Measurements from ENCODE around the gene DLEC1. TPM values are rescaled to one million over a fixed set of nuclear protein-coding genes. Genes with fewer than 3 reads are reported as not detected.

The DLEC1 gene
- total RNA-seq, 4 donors from 2014 or later: 0.19 to 2.1 (median 0.50) TPM

GRCh38 chr3:38009807-38010591 is 29.0 kb upstream of the DLEC1 start:
- no peak for DNase-seq (ENCODE audit: low spot score in 2 of 2)
- H3K36me3 ChIP-seq: peaks cover 76% of the 10 kb centered on the region
- no peak overlapping the region for H3K27ac ChIP-seq
- no peak for TF ChIP-seq EP300 (IDR thresholded peaks at IDR 0.05)
- no peak for TF ChIP-seq CTCF (IDR thresholded peaks at IDR 0.05)
- TF ChIP-seq POLR2A (IDR thresholded peaks at IDR 0.05): no peak
- no peak for TF ChIP-seq POLR2AphosphoS5 (IDR thresholded peaks at IDR 0.05)
- 92% methylated on average over 14 of the region's 27 CpGs for WGBS
- peaks cover 11% of the 10 kb centered on the region for H3K4me1 ChIP-seq
- H3K4me3 ChIP-seq: no peak overlapping the region
- H3K27me3 ChIP-seq: no peaks in the 10 kb centered on the region
- H3K9me3 ChIP-seq: no peaks in the 10 kb centered on the region

- TF ChIP-seq POLR2A (IDR thresholded peaks at IDR 0.05) (no peak), EP300 (IDR thresholded peaks at IDR 0.05) (no peak), POLR2AphosphoS5 (IDR thresholded peaks at IDR 0.05) (no peak), CTCF (IDR thresholded peaks at IDR 0.05) (no peak)
- no peaks in the 10 kb centered on the region for H3K27me3 ChIP-seq
- H3K27ac ChIP-seq: no peak overlapping the region
- DNase-seq (ENCODE audit: low spot score in 2 of 2): no peak
- H3K4me3 ChIP-seq: no peak overlapping the region
- H3K36me3 ChIP-seq: peaks cover 81% of the 10 kb centered on the region
- peaks cover under 1% of the 10 kb centered on the region for H3K4me1 ChIP-seq
- H3K9me3 ChIP-seq: no peaks in the 10 kb centered on the region
- 92% methylated on average over 16 of the region's 21 CpGs for WGBS
Measured at GRCh38 chr3:38011111-38011510, 27.9 kb upstream of the DLEC1 start.

DNA sequence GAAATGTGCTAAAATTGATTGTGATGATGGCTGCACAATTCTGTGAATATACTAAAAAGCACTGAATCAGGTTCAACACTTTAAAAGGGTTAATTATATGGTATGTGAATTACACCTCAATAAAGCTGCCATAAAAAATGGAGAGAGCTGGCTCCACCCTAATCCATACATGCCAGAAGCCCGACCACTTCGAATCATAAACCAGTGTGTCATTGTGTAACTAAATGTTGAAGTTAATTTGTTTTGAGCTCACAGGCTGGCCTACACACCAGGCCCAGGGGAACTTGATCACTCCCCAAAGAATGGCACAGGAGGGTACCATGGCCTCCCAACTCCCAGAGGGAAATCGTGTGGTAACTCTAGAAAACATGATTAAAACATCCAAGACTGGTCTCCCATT is 23.5 kb upstream of the DLEC1 start:
- H3K9me3 ChIP-seq: no peaks in the 10 kb centered on the region
- no peak overlapping the region for H3K27ac ChIP-seq
- no peak overlapping the region for H3K4me3 ChIP-seq
- DNase-seq (ENCODE audit: low spot score in 2 of 2): no peak
- TF ChIP-seq POLR2A (IDR thresholded peaks at IDR 0.05) (no peak), POLR2AphosphoS5 (IDR thresholded peaks at IDR 0.05) (no peak), CTCF (IDR thresholded peaks at IDR 0.05) (no peak), EP300 (IDR thresholded peaks at IDR 0.05) (no peak)
- WGBS: 62% methylated on average over 3 of the region's 3 CpGs
- H3K4me1 ChIP-seq: no peaks in the 10 kb centered on the region
- peaks cover 78% of the 10 kb centered on the region for H3K36me3 ChIP-seq
- H3K27me3 ChIP-seq: no peaks in the 10 kb centered on the region

DNA sequence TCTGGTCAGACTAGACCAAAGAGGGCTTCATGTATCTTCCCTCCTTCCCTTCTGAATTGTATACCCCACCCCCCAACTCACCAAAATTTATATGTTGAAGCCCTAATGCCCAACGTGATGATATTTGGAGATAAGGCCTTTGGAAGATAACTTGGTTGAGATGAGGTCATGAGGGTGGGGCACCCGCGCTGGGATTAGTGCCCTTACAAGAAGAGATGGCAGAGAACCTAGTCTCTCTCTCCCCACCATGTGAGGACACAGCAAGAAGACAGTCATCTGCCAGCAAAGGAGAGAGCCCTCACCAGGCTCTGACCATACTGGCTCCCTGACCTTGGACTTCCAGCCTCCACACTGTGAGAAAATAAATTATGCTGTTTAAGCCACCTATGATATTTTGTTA is 23.0 kb upstream of the DLEC1 start:
- no peak for TF ChIP-seq POLR2AphosphoS5 (IDR thresholded peaks at IDR 0.05)
- Histone ChIP-seq H3K27ac (no peak overlapping the region), H3K27me3 (no peaks in the 10 kb centered on the region), H3K9me3 (no peaks in the 10 kb centered on the region), H3K36me3 (peaks cover 73% of the 10 kb centered on the region), H3K4me1 (no peaks in the 10 kb centered on the region), H3K4me3 (no peak overlapping the region)
- WGBS: 94% methylated on average over 3 of the region's 3 CpGs
- DNase-seq (ENCODE audit: low spot score in 2 of 2): no peak

GRCh38 chr3:38016410-38016809 is 22.6 kb upstream of the DLEC1 start:
- TF ChIP-seq CTCF (IDR thresholded peaks at IDR 0.05): no peak
- no peak for TF ChIP-seq POLR2A (IDR thresholded peaks at IDR 0.05)
- no peak for TF ChIP-seq EP300 (IDR thresholded peaks at IDR 0.05)
- TF ChIP-seq POLR2AphosphoS5 (IDR thresholded peaks at IDR 0.05): no peak
- Histone ChIP-seq H3K27ac (no peak overlapping the region), H3K36me3 (peaks cover 69% of the 10 kb centered on the region), H3K27me3 (no peaks in the 10 kb centered on the region), H3K4me1 (no peaks in the 10 kb centered on the region), H3K9me3 (no peaks in the 10 kb centered on the region), H3K4me3 (no peak overlapping the region)
- DNase-seq (ENCODE audit: low spot score in 2 of 2): no peak
- 98% methylated on average over 13 of the region's 13 CpGs for WGBS

All from suprapubic skin (tissue), 4 donors.